Measurements from ENCODE around the gene GLI3.

DNA sequence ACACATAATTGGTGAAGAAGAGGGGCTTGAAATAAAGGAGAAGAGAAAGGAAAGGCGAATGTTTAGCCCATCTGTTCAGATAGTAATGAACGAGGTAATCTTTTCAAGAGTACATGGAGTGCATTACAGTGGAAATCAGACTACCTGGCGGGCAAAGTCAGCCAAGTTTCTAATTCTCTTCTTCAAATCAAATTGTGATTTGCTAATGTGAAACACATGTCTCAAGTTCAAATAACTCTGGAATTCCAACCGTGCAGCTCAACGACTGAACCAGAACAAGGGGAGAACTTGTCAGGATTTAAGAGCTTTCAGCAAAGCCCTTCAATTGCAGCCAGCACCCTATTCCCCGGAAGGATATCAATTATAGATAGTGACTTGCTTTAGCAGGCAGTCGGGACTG, 216.9 kb downstream of the GLI3 start:
- TF ChIP-seq TAF1 (IDR thresholded peaks at IDR 0.05; ENCODE audit: borderline replicate concordance, low read depth, low read length) (no peak), CTCF (IDR thresholded peaks at IDR 0.05) (no peak), POLR2AphosphoS5 (IDR thresholded peaks at IDR 0.05; ENCODE audit: low read depth, low read length) (no peak), EP300 (IDR thresholded peaks at IDR 0.05; ENCODE audit: borderline replicate concordance in 1 of 2, low read depth in 1 of 2, low read length in 1 of 2) (no peak), GABPA (IDR thresholded peaks at IDR 0.05; ENCODE audit: low read depth) (no peak), RAD21 (IDR thresholded peaks at IDR 0.05; ENCODE audit: low read length) (no peak), JUND (IDR thresholded peaks at IDR 0.05) (no peak), RXRA (IDR thresholded peaks at IDR 0.05; ENCODE audit: borderline replicate concordance, low read depth) (no peak)
- TF ChIP-seq, protein P1, sequence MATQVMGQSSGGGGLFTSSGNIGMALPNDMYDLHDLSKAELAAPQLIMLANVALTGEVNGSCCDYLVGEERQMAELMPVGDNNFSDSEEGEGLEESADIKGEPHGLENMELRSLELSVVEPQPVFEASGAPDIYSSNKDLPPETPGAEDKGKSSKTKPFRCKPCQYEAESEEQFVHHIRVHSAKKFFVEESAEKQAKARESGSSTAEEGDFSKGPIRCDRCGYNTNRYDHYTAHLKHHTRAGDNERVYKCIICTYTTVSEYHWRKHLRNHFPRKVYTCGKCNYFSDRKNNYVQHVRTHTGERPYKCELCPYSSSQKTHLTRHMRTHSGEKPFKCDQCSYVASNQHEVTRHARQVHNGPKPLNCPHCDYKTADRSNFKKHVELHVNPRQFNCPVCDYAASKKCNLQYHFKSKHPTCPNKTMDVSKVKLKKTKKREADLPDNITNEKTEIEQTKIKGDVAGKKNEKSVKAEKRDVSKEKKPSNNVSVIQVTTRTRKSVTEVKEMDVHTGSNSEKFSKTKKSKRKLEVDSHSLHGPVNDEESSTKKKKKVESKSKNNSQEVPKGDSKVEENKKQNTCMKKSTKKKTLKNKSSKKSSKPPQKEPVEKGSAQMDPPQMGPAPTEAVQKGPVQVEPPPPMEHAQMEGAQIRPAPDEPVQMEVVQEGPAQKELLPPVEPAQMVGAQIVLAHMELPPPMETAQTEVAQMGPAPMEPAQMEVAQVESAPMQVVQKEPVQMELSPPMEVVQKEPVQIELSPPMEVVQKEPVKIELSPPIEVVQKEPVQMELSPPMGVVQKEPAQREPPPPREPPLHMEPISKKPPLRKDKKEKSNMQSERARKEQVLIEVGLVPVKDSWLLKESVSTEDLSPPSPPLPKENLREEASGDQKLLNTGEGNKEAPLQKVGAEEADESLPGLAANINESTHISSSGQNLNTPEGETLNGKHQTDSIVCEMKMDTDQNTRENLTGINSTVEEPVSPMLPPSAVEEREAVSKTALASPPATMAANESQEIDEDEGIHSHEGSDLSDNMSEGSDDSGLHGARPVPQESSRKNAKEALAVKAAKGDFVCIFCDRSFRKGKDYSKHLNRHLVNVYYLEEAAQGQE (IDR thresholded peaks at IDR 0.05; ENCODE audit: low read depth, low read length), result no peak
- TF ChIP-seq, protein P2, sequence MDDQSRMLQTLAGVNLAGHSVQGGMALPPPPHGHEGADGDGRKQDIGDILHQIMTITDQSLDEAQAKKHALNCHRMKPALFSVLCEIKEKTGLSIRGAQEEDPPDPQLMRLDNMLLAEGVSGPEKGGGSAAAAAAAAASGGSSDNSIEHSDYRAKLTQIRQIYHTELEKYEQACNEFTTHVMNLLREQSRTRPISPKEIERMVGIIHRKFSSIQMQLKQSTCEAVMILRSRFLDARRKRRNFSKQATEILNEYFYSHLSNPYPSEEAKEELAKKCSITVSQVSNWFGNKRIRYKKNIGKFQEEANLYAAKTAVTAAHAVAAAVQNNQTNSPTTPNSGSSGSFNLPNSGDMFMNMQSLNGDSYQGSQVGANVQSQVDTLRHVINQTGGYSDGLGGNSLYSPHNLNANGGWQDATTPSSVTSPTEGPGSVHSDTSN (IDR thresholded peaks at IDR 0.05), result no peak
- TF ChIP-seq, protein P3, sequence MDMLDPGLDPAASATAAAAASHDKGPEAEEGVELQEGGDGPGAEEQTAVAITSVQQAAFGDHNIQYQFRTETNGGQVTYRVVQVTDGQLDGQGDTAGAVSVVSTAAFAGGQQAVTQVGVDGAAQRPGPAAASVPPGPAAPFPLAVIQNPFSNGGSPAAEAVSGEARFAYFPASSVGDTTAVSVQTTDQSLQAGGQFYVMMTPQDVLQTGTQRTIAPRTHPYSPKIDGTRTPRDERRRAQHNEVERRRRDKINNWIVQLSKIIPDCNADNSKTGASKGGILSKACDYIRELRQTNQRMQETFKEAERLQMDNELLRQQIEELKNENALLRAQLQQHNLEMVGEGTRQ (IDR thresholded peaks at IDR 0.05; ENCODE audit: borderline replicate concordance, low read depth, low read length), result no peak
- TF ChIP-seq, protein P4, sequence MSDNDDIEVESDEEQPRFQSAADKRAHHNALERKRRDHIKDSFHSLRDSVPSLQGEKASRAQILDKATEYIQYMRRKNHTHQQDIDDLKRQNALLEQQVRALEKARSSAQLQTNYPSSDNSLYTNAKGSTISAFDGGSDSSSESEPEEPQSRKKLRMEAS (IDR thresholded peaks at IDR 0.05; ENCODE audit: low read depth), result no peak

Measured in SK-N-SH (cell line).